Transverse colon (tissue), 4 donors: Measurements from ENCODE around the gene SNAPC3. TPM values are rescaled to one million over a fixed set of nuclear protein-coding genes. Genes with fewer than 3 reads are reported as not detected.

ENCODE experiments used
- DNase-seq: peaks from one replicate; pipeline ENCODE4 v3.0.0-alpha.2; 2019
- H3K27ac ChIP-seq, 4 donors: fragments of 200-600 bp; sonication (generic); 2 replicates each; pipeline ENCODE4 v1.5.1; 2016 to 2018; ENCODE audit warnings: inconsistent platforms in 4 of 4
- H3K27me3 ChIP-seq: fragments of 200-600 bp; sonication (generic); 2 replicates; pipeline ENCODE4 v1.5.1; 2017; ENCODE audit warnings: inconsistent platforms
- H3K36me3 ChIP-seq, 4 donors: fragments of 200-600 bp; sonication (generic); 2 replicates each; pipeline ENCODE4 v1.5.1; 2017 to 2019; ENCODE audit warnings: inconsistent platforms in 4 of 4
- H3K4me1 ChIP-seq, 4 donors: fragments of 200-600 bp; sonication (generic); 2 replicates each; pipeline ENCODE4 v1.5.1; 2017 to 2020; ENCODE audit warnings: inconsistent platforms in 4 of 4
- H3K4me3 ChIP-seq, 4 donors: fragments of 200-600 bp; sonication (generic); 1 replicate in 1 of 4; 2 replicates in 3 of 4; pipeline versions ENCODE4 v1.5.1 to v1.6.1; 2017 to 2019; ENCODE audit warnings: inconsistent platforms in 4 of 4
- H3K9me3 ChIP-seq, 2 donors: fragments of 200-600 bp; sonication (generic); 2 replicates each; pipeline ENCODE4 v1.5.1; 2017 to 2019; ENCODE audit warnings: inconsistent platforms in 2 of 2
- EP300 ChIP-seq: sonication (generic); formaldehyde crosslinking; IDR thresholded peaks from one replicate; pipeline ENCODE4 v1.6.1; 2017; ENCODE audit warnings: antibody characterized with exemption, low read depth
- POLR2A ChIP-seq: fragments of 450-650 bp; IDR thresholded peaks from one replicate; pipeline ENCODE4 v1.6.1; 2016; ENCODE audit warnings: antibody characterized with exemption, mild to moderate bottlenecking, moderate library complexity
- POLR2AphosphoS5 ChIP-seq, 3 donors: sonication (generic); formaldehyde crosslinking; IDR thresholded peaks; one replicate each; pipeline ENCODE4 v1.6.1; 2016; ENCODE audit warnings: antibody characterized with exemption in 3 of 3
- WGBS, 2 donors: methylation state at CpG; one replicate each; pipeline ENCODE4 v1.1.5; 2018; ENCODE audit warnings: low coverage in 1 of 2; 5-methylcytosine and 5-hydroxymethylcytosine counted together
- in situ Hi-C, 4 donors: fragments of 200-750 bp; cut with MboI; loops; one replicate each; pipeline versions ENCODE4 v1.15.0 to v1.15.1; 2017; ENCODE audit warnings: low sequenced_read_pairs in 3 of 4, low pct_ligation_motif_present in 1 of 4, low pct_unique_long_range_greater_than_20kb in 1 of 4
- intact Hi-C: fragments of 100-400 bp; cut with DNase I; formaldehyde crosslinking; loops from one replicate; pipeline ENCODE4 v1.15.1; 2023; ENCODE audit warnings: low total_unique reads
- total RNA-seq, 4 donors: library from RNA; depleted of rRNA; stranded (reverse); fragments of >200 nt; gene quantifications; one replicate each; pipeline ENCODE4 v1.1.0, GENCODE V29; 2016
- TF ChIP-seq, protein P1 (sequence below), 5 experiments: fragments of 200-600 bp in 3 of 5; fragments of 450-650 bp in 2 of 5; sonication (generic) in 3 of 5; IDR thresholded peaks; 1 replicate in 2 of 5; 2 replicates in 3 of 5; pipeline ENCODE4 v1.5.1; 2016 to 2017; ENCODE audit warnings: antibody characterized with exemption in 5 of 5, inconsistent platforms in 3 of 5, mild to moderate bottlenecking in 2 of 5, moderate library complexity in 1 of 5

SNAPC3 gene
- total RNA-seq, 4 donors from 2014 or later = 44.9 to 70.7 (median 52.5) TPM

DNA sequence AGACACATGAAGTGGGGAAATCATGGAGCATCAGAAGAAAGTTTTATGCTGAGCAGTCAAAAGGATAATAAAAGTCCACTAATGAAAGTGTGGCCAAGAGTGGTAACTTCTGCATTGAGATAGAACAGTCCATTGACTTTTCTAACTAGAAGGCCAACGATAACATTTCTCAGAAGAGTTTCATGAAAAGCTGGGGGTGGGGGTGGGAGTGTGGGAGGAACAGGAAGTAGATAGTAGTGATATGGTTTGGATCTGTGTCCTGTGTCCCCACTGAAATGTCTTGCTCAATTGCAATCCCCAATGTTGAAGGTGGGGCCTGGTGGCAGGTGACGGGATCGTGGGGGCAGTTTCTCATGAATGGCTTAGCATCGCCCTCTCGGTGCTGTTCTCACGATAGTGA, 36.2 kb upstream of the SNAPC3 start:
- H3K36me3 ChIP-seq = no peaks in the 10 kb centered on the region
- H3K4me3 ChIP-seq = no peak overlapping the region
- 87% methylated on average over 6 of the region's 6 CpGs; no CpG with 5 or more reads in 1 of the 2 donors for WGBS, 2 donors
- TF ChIP-seq EP300 (no peak), POLR2A (no peak), POLR2AphosphoS5 (IDR thresholded peaks at IDR 0.05) (no peak)
- TF ChIP-seq, protein P1, sequence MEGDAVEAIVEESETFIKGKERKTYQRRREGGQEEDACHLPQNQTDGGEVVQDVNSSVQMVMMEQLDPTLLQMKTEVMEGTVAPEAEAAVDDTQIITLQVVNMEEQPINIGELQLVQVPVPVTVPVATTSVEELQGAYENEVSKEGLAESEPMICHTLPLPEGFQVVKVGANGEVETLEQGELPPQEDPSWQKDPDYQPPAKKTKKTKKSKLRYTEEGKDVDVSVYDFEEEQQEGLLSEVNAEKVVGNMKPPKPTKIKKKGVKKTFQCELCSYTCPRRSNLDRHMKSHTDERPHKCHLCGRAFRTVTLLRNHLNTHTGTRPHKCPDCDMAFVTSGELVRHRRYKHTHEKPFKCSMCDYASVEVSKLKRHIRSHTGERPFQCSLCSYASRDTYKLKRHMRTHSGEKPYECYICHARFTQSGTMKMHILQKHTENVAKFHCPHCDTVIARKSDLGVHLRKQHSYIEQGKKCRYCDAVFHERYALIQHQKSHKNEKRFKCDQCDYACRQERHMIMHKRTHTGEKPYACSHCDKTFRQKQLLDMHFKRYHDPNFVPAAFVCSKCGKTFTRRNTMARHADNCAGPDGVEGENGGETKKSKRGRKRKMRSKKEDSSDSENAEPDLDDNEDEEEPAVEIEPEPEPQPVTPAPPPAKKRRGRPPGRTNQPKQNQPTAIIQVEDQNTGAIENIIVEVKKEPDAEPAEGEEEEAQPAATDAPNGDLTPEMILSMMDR (IDR thresholded peaks at IDR 0.05) = no peak
- no peak for DNase-seq
- intact Hi-C loops = no loop called here
- no peaks in the 10 kb centered on the region for H3K9me3 ChIP-seq
- H3K27ac ChIP-seq = no peak overlapping the region
- peaks cover 0 to 10% (median 8%) of the 10 kb centered on the region in 4 donors for H3K4me1 ChIP-seq
- in situ Hi-C loops = no loop called here
- no peaks in the 10 kb centered on the region for H3K27me3 ChIP-seq

GRCh38 chr9:15389173-15389572, 33.5 kb upstream of the SNAPC3 start:
- Histone ChIP-seq H3K27ac (peak overlapping the region; percentile 15 to 71 (median 51)), H3K9me3 (no peaks in the 10 kb centered on the region), H3K4me1 (peaks cover 0 to 24% (median 15%) of the 10 kb centered on the region in 4 donors), H3K27me3 (no peaks in the 10 kb centered on the region), H3K4me3 (no peak overlapping the region), H3K36me3 (no peaks in the 10 kb centered on the region)
- in situ Hi-C loops (no loop called here), intact Hi-C loops (no loop called here)
- no peak for TF ChIP-seq POLR2AphosphoS5 (IDR thresholded peaks at IDR 0.05)
- no peak for TF ChIP-seq EP300
- TF ChIP-seq, protein P1 (IDR thresholded peaks at IDR 0.05) = no peak
- no peak for TF ChIP-seq POLR2A
- no peak for DNase-seq

- Histone ChIP-seq H3K4me1 (peaks cover 0 to 24% (median 15%) of the 10 kb centered on the region in 4 donors), H3K9me3 (no peaks in the 10 kb centered on the region), H3K4me3 (no peak overlapping the region), H3K36me3 (no peaks in the 10 kb centered on the region), H3K27me3 (no peaks in the 10 kb centered on the region), H3K27ac (peak overlapping the region; percentile 15 to 71 (median 51))
- in situ Hi-C loops (no loop called here), intact Hi-C loops (no loop called here)
- no peak for DNase-seq
- 44 to 70% methylated on average over 2 to 4 of the region's 4 CpGs for WGBS, 2 donors
- TF ChIP-seq POLR2A = no peak
- TF ChIP-seq, protein P1 (IDR thresholded peaks at IDR 0.05) = no peak
- TF ChIP-seq EP300 = no peak
- no peak for TF ChIP-seq POLR2AphosphoS5 (IDR thresholded peaks at IDR 0.05)
Observed at GRCh38 chr9:15389631-15390030, 33.0 kb upstream of the SNAPC3 start.

GRCh38 chr9:15390201-15390600, 32.5 kb upstream of the SNAPC3 start:
- no peak for TF ChIP-seq EP300
- TF ChIP-seq POLR2A = no peak
- TF ChIP-seq, protein P1 (IDR thresholded peaks at IDR 0.05) = no peak
- no peak for TF ChIP-seq POLR2AphosphoS5 (IDR thresholded peaks at IDR 0.05)
- in situ Hi-C loops (no loop called here), intact Hi-C loops (no loop called here)
- H3K9me3 ChIP-seq = no peaks in the 10 kb centered on the region
- no peak overlapping the region for H3K4me3 ChIP-seq
- no peaks in the 10 kb centered on the region for H3K36me3 ChIP-seq
- peak overlapping the region; percentile 61 to 74 (median 71) for H3K27ac ChIP-seq
- DNase-seq = no peak
- H3K4me1 ChIP-seq = peaks cover 0 to 24% (median 15%) of the 10 kb centered on the region in 4 donors
- 43 to 62% methylated on average over 1 to 2 of the region's 2 CpGs for WGBS, 2 donors
- H3K27me3 ChIP-seq = no peaks in the 10 kb centered on the region
